Measurements from ENCODE around the gene SLC25A22.

Gene SLC25A22

DNA sequence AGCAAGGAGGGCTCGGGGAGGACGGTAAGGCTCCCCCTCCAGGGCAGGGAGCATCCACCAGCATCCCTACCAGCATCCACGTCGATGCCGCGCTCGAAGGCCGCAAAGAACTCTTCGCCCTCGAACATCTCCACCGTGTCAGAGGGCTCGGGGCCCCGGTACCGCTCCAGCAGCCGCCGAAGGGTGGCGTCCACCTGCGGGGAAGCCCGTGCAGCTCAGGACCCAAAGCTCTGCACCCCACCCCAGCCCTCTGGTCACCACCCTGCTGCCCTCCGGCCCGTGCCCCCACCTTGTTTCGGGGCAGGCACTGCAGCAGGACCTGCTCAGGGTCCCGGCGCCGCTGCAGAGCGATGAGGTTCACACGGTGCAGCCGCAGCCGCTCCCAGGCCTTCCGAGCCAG, 2.4 kb upstream of the SLC25A22 start:
- no peak overlapping the region for H3K27ac ChIP-seq
- TF ChIP-seq ZFX (IDR thresholded peaks at IDR 0.05): no peak
- TF ChIP-seq, protein P1, sequence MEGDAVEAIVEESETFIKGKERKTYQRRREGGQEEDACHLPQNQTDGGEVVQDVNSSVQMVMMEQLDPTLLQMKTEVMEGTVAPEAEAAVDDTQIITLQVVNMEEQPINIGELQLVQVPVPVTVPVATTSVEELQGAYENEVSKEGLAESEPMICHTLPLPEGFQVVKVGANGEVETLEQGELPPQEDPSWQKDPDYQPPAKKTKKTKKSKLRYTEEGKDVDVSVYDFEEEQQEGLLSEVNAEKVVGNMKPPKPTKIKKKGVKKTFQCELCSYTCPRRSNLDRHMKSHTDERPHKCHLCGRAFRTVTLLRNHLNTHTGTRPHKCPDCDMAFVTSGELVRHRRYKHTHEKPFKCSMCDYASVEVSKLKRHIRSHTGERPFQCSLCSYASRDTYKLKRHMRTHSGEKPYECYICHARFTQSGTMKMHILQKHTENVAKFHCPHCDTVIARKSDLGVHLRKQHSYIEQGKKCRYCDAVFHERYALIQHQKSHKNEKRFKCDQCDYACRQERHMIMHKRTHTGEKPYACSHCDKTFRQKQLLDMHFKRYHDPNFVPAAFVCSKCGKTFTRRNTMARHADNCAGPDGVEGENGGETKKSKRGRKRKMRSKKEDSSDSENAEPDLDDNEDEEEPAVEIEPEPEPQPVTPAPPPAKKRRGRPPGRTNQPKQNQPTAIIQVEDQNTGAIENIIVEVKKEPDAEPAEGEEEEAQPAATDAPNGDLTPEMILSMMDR (conservative IDR thresholded peaks at IDR 0.05): no peak

DNA sequence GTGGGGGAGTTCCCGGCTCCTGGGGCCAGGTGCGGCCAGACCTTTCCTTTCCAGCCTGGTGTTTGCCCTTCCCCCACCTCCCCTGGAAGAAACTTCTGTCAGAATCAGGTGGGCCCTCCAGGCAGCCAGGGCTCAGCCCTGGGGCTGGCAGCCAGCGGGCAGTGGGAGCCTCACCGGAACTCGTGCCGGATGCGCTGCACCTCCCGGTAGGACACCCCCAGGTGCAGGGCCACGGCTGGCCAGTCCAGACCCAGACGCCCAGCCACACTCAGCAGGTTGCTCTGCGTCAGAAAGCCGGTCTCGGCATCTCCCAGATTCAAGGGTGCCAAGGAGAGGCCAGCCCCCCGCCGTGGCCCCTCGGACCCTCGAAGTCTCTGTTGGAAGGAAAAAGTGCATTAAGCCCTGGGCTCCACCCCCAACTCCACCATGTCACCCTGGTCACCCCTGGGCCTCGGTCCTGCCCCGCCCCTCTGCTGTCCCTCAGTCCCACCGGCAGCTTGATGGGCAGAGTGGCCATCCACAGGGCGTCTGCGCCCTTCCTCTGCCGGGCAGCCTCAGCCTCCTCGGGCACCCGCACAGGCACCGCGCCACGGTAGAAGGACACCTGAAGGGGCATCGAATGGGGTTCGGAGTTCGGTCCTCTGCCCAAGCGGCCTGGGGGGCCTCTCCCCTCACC, 1.7 kb upstream of the SLC25A22 start:
- TF ChIP-seq ZFX (IDR thresholded peaks at IDR 0.05): no peak
- TF ChIP-seq, protein P1 (conservative IDR thresholded peaks at IDR 0.05): no peak
- H3K27ac ChIP-seq: no peak overlapping the region

- H3K27ac ChIP-seq: peak overlapping the region; percentile 87
- TF ChIP-seq ZFX (IDR thresholded peaks at IDR 0.05): peak; percentile 67; the same call in 1 of the 2 replicates
- TF ChIP-seq, protein P1 (conservative IDR thresholded peaks at IDR 0.05): no peak
Observed at GRCh38 chr11:797296-798092, 587 bp downstream of the SLC25A22 start.

GRCh38 chr11:796565-797295, 1.4 kb downstream of the SLC25A22 start:
- no peak for TF ChIP-seq ZFX (IDR thresholded peaks at IDR 0.05)
- TF ChIP-seq, protein P1 (conservative IDR thresholded peaks at IDR 0.05): no peak

GRCh38 chr11:795634-796564, 2.2 kb downstream of the SLC25A22 start:
- no peak overlapping the region for H3K27ac ChIP-seq
- no peak for TF ChIP-seq ZFX (IDR thresholded peaks at IDR 0.05)
- TF ChIP-seq, protein P1 (conservative IDR thresholded peaks at IDR 0.05): no peak

More at GRCh38 chr11:796565-797295, 1.4 kb downstream of the SLC25A22 start:
- H3K27ac ChIP-seq: peak overlapping the region; percentile 87

- TF ChIP-seq, protein P1 (conservative IDR thresholded peaks at IDR 0.05): no peak
- no peak for TF ChIP-seq ZFX (IDR thresholded peaks at IDR 0.05)
- no peak overlapping the region for H3K27ac ChIP-seq
Observed at GRCh38 chr11:794766-795633, 3.1 kb downstream of the SLC25A22 start.

Measured in C4-2B (cell line).